Measurements from ENCODE around the gene PDE4C. TPM values are rescaled to one million over a fixed set of nuclear protein-coding genes. Genes with fewer than 3 reads are reported as not detected.

The PDE4C gene
- total RNA-seq, 1 experiment from 2014 or later: 0.36 TPM

DNA sequence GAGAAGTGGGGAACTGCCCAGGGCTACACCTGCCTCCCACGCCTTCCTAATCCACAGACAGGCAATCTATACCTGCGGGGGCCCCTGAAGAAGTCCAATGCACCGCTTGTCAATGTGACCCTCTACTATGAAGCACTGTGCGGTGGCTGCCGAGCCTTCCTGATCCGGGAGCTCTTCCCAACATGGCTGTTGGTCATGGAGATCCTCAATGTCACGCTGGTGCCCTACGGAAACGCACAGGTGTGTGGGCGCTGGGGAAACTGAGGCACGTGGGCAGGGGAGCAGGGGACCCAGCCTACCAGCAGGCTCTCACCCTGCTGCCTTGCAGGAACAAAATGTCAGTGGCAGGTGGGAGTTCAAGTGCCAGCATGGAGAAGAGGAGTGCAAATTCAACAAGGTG lies 51.3 kb downstream of the PDE4C start:
- H3K27ac Mint-ChIP-seq (ENCODE audit: unreplicated experiment): no peak overlapping the region
- CTCF ChIA-PET: interaction anchor here (1.5 kb wide), 1 partner anchor 62 kb away, joined by 4 read pairs; no protein-coding TSS in a partner anchor

More for the DNA sequence above, 51.3 kb downstream of the PDE4C start:
- no peaks in the 10 kb centered on the region for H3K27me3 ChIP-seq (replicated peaks; ENCODE audit: control insufficient read depth, insufficient read depth, low read length)
- 0 out of 2 replicates have a peak, but pooled peaks cover 4% of the 10 kb centered on the region for H3K4me1 ChIP-seq
- TF ChIP-seq, protein P1, sequence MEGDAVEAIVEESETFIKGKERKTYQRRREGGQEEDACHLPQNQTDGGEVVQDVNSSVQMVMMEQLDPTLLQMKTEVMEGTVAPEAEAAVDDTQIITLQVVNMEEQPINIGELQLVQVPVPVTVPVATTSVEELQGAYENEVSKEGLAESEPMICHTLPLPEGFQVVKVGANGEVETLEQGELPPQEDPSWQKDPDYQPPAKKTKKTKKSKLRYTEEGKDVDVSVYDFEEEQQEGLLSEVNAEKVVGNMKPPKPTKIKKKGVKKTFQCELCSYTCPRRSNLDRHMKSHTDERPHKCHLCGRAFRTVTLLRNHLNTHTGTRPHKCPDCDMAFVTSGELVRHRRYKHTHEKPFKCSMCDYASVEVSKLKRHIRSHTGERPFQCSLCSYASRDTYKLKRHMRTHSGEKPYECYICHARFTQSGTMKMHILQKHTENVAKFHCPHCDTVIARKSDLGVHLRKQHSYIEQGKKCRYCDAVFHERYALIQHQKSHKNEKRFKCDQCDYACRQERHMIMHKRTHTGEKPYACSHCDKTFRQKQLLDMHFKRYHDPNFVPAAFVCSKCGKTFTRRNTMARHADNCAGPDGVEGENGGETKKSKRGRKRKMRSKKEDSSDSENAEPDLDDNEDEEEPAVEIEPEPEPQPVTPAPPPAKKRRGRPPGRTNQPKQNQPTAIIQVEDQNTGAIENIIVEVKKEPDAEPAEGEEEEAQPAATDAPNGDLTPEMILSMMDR (IDR thresholded peaks at IDR 0.05; ENCODE audit: insufficient read depth in 1 of 2, low read depth in 1 of 2, low read length in 1 of 2, severe bottlenecking in 1 of 2, unreplicated experiment in 1 of 2): no peak
- H3K36me3 ChIP-seq (ENCODE audit: control insufficient read depth, insufficient read depth, low read length): no peaks in the 10 kb centered on the region; the same call in 1 of the 2 replicates
- Mint-ChIP-seq H3K4me1 (ENCODE audit: low read depth, unreplicated experiment) (no peaks in the 10 kb centered on the region), H3K4me3 (ENCODE audit: unreplicated experiment) (peak overlapping the region; percentile 76), H3K36me3 (ENCODE audit: insufficient read depth, unreplicated experiment) (peaks cover 5% of the 10 kb centered on the region), H3K27me3 (ENCODE audit: insufficient read depth, unreplicated experiment) (no peaks in the 10 kb centered on the region), H3K9me3 (ENCODE audit: unreplicated experiment) (no peaks in the 10 kb centered on the region)
- POLR2A ChIA-PET: no interaction called here
- no peak overlapping the region; the same call in 1 of the 2 replicates for H3K4me3 ChIP-seq (ENCODE audit: low read depth, low read length)
- intact Hi-C loops (cut with micrococcal nuclease; ENCODE audit: unreplicated experiment): no loop called here
- no peaks in the 10 kb centered on the region for H3K9me3 ChIP-seq
- BruUV-seq (replicated peaks): no TSS peak
- DNase-seq: no peak

Other genes with a start within 250 kb of the PDE4C start
- gene ARRDC2, start 218.3 kb downstream of the PDE4C start, total RNA-seq (2022): 6.0 and 6.5 TPM in 2 replicates
- gene IL12RB1, start 139.5 kb downstream of the PDE4C start, total RNA-seq (2022): not detected in 2 replicates
- 8.0 and 8.2 TPM in 2 replicates for gene MAST3, start 128.7 kb downstream of the PDE4C start, total RNA-seq (2022)
- gene PIK3R2, start 73.3 kb downstream of the PDE4C start, total RNA-seq (2022): 34.3 and 37.8 TPM in 2 replicates
- 38.3 and 39.6 TPM in 2 replicates for gene IFI30, start 52.6 kb downstream of the PDE4C start, total RNA-seq (2022)
- gene MPV17L2, start 33.2 kb downstream of the PDE4C start, total RNA-seq (2022): 14.1 and 16.6 TPM in 2 replicates
- 2.3 and 3.9 TPM in 2 replicates for gene RAB3A, start 22.4 kb downstream of the PDE4C start, total RNA-seq (2022)
- 1.5 and 2.1 TPM in 2 replicates for gene IQCN, start 48.0 kb upstream of the PDE4C start, total RNA-seq (2022)
- 75.5 and 78.8 TPM in 2 replicates for gene JUND, start 55.2 kb upstream of the PDE4C start, total RNA-seq (2022)
- 184 and 186 TPM in 2 replicates for gene LSM4, start 96.6 kb upstream of the PDE4C start, total RNA-seq (2022)
- gene PGPEP1, start 114.2 kb upstream of the PDE4C start, total RNA-seq (2022): 25.6 and 26.0 TPM in 2 replicates
- gene GDF15, start 159.7 kb upstream of the PDE4C start, total RNA-seq (2022): 55.3 and 56.1 TPM in 2 replicates
- not detected in 2 replicates for gene LRRC25, start 171.2 kb upstream of the PDE4C start, total RNA-seq (2022)
- gene SSBP4, start 193.0 kb upstream of the PDE4C start, total RNA-seq (2022): 46.2 and 49.4 TPM in 2 replicates
- gene ISYNA1, start 211.7 kb upstream of the PDE4C start, total RNA-seq (2022): 65.3 and 67.3 TPM in 2 replicates